GM12878 (cell line): ENCODE results near the gene TEDC1. TPM values are rescaled to one million over a fixed set of nuclear protein-coding genes. Genes with fewer than 3 reads are reported as not detected.

ENCODE experiments used
- BCL11A ChIP-seq: IDR thresholded peaks from 2 replicates; pipeline ENCODE4 v1.6.1; 2011; ENCODE audit warnings: low read depth, low read length
- BCL3 ChIP-seq: IDR thresholded peaks from 2 replicates; pipeline ENCODE4 v1.6.1; 2011; ENCODE audit warnings: borderline replicate concordance, low read depth, mild to moderate bottlenecking, moderate library complexity, low read length; ENCODE audit not compliant: insufficient read depth, poor library complexity, severe bottlenecking
- BRCA1 ChIP-seq: IDR thresholded peaks from 2 replicates; pipeline ENCODE4 v1.6.1; 2011; ENCODE audit warnings: low read depth, low read length, improper control_type of control experiment
- EGR1 ChIP-seq, 2 experiments: IDR thresholded peaks; 1 replicate in 1 of 2; 2 replicates in 1 of 2; pipeline ENCODE4 v1.6.1; 2011 to 2012; ENCODE audit warnings: low read depth in 2 of 2, low read length in 2 of 2, borderline replicate concordance in 1 of 2, mild to moderate bottlenecking in 1 of 2, moderate library complexity in 1 of 2
- FOS ChIP-seq: IDR thresholded peaks from 3 replicates; pipeline ENCODE4 v1.6.1; 2011; ENCODE audit warnings: borderline replicate concordance; ENCODE audit not compliant: insufficient read length; ENCODE audit errors: extremely low read depth
- GABPA ChIP-seq: IDR thresholded peaks from 2 replicates; pipeline ENCODE4 v1.6.1; 2014; ENCODE audit warnings: antibody characterized with exemption, low read depth, mild to moderate bottlenecking, inconsistent platforms
- IKZF2 ChIP-seq, 2 experiments: fragments of 450-650 bp; IDR thresholded peaks; 2 replicates each; pipeline ENCODE4 v1.6.1; 2017; ENCODE audit warnings: mild to moderate bottlenecking in 2 of 2, moderate library complexity in 2 of 2
- JUND ChIP-seq: IDR thresholded peaks from 2 replicates; pipeline ENCODE4 v1.6.1; 2012; ENCODE audit warnings: low read depth, mild to moderate bottlenecking, low read length, improper control_type of control experiment, moderate library complexity
- NBN ChIP-seq: fragments of 450-650 bp; IDR thresholded peaks from 2 replicates; pipeline ENCODE4 v1.6.1; 2016
- NFXL1 ChIP-seq: fragments of 450-650 bp; IDR thresholded peaks from 2 replicates; pipeline ENCODE4 v1.6.1; 2017; ENCODE audit warnings: antibody characterized with exemption, mild to moderate bottlenecking, borderline replicate concordance
- PAX8 ChIP-seq: fragments of 450-650 bp; IDR thresholded peaks from 2 replicates; pipeline ENCODE4 v1.6.1; 2017; ENCODE audit warnings: mild to moderate bottlenecking, moderate library complexity
- PRDM15 ChIP-seq: fragments of 450-650 bp; formaldehyde crosslinking; IDR thresholded peaks from 2 replicates; pipeline ENCODE4 v1.4.0; 2020; ENCODE audit warnings: mild to moderate bottlenecking, moderate library complexity
- RB1 ChIP-seq: fragments of 450-650 bp; formaldehyde crosslinking; IDR thresholded peaks from 2 replicates; pipeline ENCODE4 v1.6.1; 2017; ENCODE audit warnings: mild to moderate bottlenecking, borderline replicate concordance
- SREBF1 ChIP-seq: IDR thresholded peaks from 2 replicates; pipeline ENCODE4 v1.6.1; 2012; ENCODE audit warnings: mild to moderate bottlenecking, low read length
- STAT1 ChIP-seq: fragments of 450-650 bp; conservative IDR thresholded peaks from 2 replicates; pipeline ENCODE4 v1.6.1; 2014; ENCODE audit warnings: antibody characterized with exemption, mild to moderate bottlenecking
- SUZ12 ChIP-seq: fragments of 200-600 bp; sonication (generic); IDR thresholded peaks from one replicate; pipeline ENCODE4 v1.6.1; 2018; ENCODE audit warnings: antibody characterized with exemption, mild to moderate bottlenecking; ENCODE audit not compliant: unreplicated experiment
- TCF12 ChIP-seq: IDR thresholded peaks from 2 replicates; pipeline ENCODE4 v1.6.1; 2011; ENCODE audit warnings: low read depth, mild to moderate bottlenecking, low read length
- YY1 ChIP-seq: IDR thresholded peaks from 2 replicates; pipeline ENCODE4 v1.6.1; 2011; ENCODE audit warnings: low read depth, mild to moderate bottlenecking, low read length
- ZNF592 ChIP-seq: fragments of 450-650 bp; IDR thresholded peaks from 2 replicates; pipeline ENCODE4 v1.6.1; 2017; ENCODE audit warnings: mild to moderate bottlenecking, moderate library complexity
- polyA plus RNA-seq, 11 experiments: library from polyadenylated mRNA; depleted of rRNA in 4 of 11; unstranded in 6 of 11; stranded (reverse) in 5 of 11; fragments of >200 nt; fragmentation: Nextera tagmentation in 4 of 11; fragmentation: Illumina TruSeq in 1 of 11; extraction: Ambion mirVana in 4 of 11; extraction: Trizol in 1 of 11; gene quantifications; 1 replicate in 1 of 11; 2 replicates in 10 of 11; pipeline versions ENCODE4 v1.2.1 to v1.2.3, GENCODE V29; 2011 to 2016; ENCODE audit warnings: inconsistent platforms in 2 of 11, missing spikeins in 2 of 11, low read depth in 1 of 11
- total RNA-seq, 4 experiments: library from RNA; depleted of rRNA in 3 of 4; stranded (reverse); fragments of >200 nt in 3 of 4; fragmentation: Illumina TruSeq in 1 of 4; extraction: Trizol in 1 of 4; gene quantifications; 2 replicates each; pipeline versions ENCODE4 v1.2.1 to v1.2.3, GENCODE V29; 2013 to 2021

Gene TEDC1
- total and polyA plus RNA-seq, 10 of the 15 experiments (the other 5 are each of a cell fraction or from before 2014, with no cell fraction given), result 0.19 to 34.2 (median 14.5) TPM

GRCh38 chr14:105490572-105491365 is at the start of gene TEDC1 (continued):
- TF ChIP-seq IKZF2 (IDR thresholded peaks at IDR 0.05) (no peak), ZNF592 (0 out of 2 replicates have a peak, but pooled peaks have one; percentile 49), SREBF1 (0 out of 2 replicates have a peak, but pooled peaks have one; percentile 9), TCF12 (no peak; the same call in 1 of the 2 replicates), JUND (no peak), EGR1 (IDR thresholded peaks at IDR 0.05; ENCODE audit: borderline replicate concordance in 1 of 2, low read depth in 2 of 2, low read length in 2 of 2) (peak in 1 of 2 experiments; percentile 9; a peak in 1 of 3 replicates), RB1 (peak; percentile 91; the same call in 1 of the 2 replicates), STAT1 (peak; percentile 74), YY1 (peak; percentile 76), NFXL1 (no peak), NBN (peak; percentile 84), SUZ12 (no peak), PRDM15 (no peak), GABPA (no peak), FOS (peak; percentile 78), BCL11A (0 out of 2 replicates have a peak, but pooled peaks have one; percentile 6), BCL3 (no peak), BRCA1 (no peak), PAX8 (no peak)
